NB4 (cell line): ENCODE data around the gene SUFU.

ENCODE experiments used
- POLR2A ChIP-seq: IDR thresholded peaks from 2 replicates; pipeline ENCODE4 v1.6.1; 2011; ENCODE audit warnings: mild to moderate bottlenecking; ENCODE audit not compliant: insufficient read length; ENCODE audit errors: extremely low read depth
- TF ChIP-seq, protein P1 (sequence below): IDR thresholded peaks from one replicate; pipeline ENCODE4 v1.5.1; 2012; ENCODE audit warnings: low read depth, low read length

DNA sequence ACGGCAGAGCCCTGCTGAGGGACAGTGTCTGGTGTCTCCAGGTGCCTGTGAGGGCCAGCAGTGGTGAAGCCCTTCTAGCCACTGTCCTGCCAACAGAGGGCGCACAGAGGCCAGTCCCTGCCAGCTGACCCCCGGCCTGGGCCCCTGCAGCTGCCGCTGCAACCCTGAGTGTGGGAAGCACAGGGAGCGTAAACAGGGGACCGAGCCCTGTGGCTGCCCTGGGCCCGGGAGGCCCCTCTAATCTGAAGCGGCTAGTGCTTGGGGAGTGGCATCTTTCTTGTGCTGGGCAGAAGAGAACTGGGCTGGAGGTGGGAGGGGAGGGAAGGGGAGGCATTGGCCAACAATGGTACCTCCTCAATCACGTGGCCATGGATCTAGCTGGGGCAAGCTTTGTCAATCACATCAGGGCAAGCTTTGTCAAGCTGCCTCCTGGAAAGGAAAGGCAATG is 175.1 kb downstream of the SUFU start:
- no peak for TF ChIP-seq POLR2A
- TF ChIP-seq, protein P1, sequence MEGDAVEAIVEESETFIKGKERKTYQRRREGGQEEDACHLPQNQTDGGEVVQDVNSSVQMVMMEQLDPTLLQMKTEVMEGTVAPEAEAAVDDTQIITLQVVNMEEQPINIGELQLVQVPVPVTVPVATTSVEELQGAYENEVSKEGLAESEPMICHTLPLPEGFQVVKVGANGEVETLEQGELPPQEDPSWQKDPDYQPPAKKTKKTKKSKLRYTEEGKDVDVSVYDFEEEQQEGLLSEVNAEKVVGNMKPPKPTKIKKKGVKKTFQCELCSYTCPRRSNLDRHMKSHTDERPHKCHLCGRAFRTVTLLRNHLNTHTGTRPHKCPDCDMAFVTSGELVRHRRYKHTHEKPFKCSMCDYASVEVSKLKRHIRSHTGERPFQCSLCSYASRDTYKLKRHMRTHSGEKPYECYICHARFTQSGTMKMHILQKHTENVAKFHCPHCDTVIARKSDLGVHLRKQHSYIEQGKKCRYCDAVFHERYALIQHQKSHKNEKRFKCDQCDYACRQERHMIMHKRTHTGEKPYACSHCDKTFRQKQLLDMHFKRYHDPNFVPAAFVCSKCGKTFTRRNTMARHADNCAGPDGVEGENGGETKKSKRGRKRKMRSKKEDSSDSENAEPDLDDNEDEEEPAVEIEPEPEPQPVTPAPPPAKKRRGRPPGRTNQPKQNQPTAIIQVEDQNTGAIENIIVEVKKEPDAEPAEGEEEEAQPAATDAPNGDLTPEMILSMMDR: peak; percentile 91
